Parathyroid adenoma (tissue), 2 donors: ENCODE measurements around the gene C10orf71.

Experiments
- H2AFZ ChIP-seq: fragments of 300-600 bp; sonication (generic); one replicate; pipeline ENCODE4 v1.7.0; 2017; ENCODE audit warnings: antibody characterized with exemption, mild to moderate bottlenecking
- H3K27ac ChIP-seq: fragments of 300-600 bp; sonication (generic); one replicate; pipeline ENCODE4 v1.7.0; 2017
- H3K27me3 ChIP-seq: fragments of 300-600 bp; sonication (generic); one replicate; pipeline ENCODE4 v1.7.0; 2017; ENCODE audit warnings: low read length; ENCODE audit not compliant: control insufficient read depth, insufficient read depth
- H3K36me3 ChIP-seq: fragments of 300-600 bp; sonication (generic); one replicate; pipeline ENCODE4 v1.7.0; 2017; ENCODE audit warnings: low read length; ENCODE audit not compliant: control insufficient read depth, insufficient read depth
- H3K4me1 ChIP-seq: fragments of 300-600 bp; sonication (generic); one replicate; pipeline ENCODE4 v1.7.0; 2017; ENCODE audit warnings: control low read depth
- H3K4me2 ChIP-seq: fragments of 300-600 bp; sonication (generic); one replicate; pipeline ENCODE4 v1.7.0; 2017; ENCODE audit warnings: low read length
- H3K4me3 ChIP-seq: fragments of 300-600 bp; sonication (generic); one replicate; pipeline ENCODE4 v1.7.0; 2017; ENCODE audit warnings: low read depth, low read length
- H3K79me2 ChIP-seq: fragments of 300-600 bp; sonication (generic); one replicate; pipeline ENCODE4 v1.7.0; 2017; ENCODE audit warnings: control low read depth
- H3K9ac ChIP-seq: fragments of 300-600 bp; sonication (generic); one replicate; pipeline ENCODE4 v1.7.0; 2017; ENCODE audit warnings: mild to moderate bottlenecking
- H3K9me3 ChIP-seq: fragments of 300-600 bp; sonication (generic); one replicate; pipeline ENCODE4 v1.7.0; 2017; ENCODE audit warnings: low read length; ENCODE audit not compliant: control insufficient read depth
- CTCF ChIP-seq: fragments of 300-600 bp; sonication (generic); IDR thresholded peaks from one replicate; pipeline ENCODE4 v1.7.0; 2017; ENCODE audit warnings: antibody characterized with exemption, mild to moderate bottlenecking
- donor health status: primary hyperparathyroidism.

The C10orf71 gene

GRCh38 chr10:49282879-49283341 is 16.1 kb upstream of the C10orf71 start:
- Histone ChIP-seq H3K4me1 (peaks cover 75% of the 10 kb centered on the region), H3K9me3 (no peaks in the 10 kb centered on the region), H3K27me3 (no peaks in the 10 kb centered on the region), H3K4me3 (no peak overlapping the region), H3K9ac (no peak overlapping the region), H3K36me3 (no peaks in the 10 kb centered on the region), H2AFZ (peak overlapping the region; percentile 2), H3K4me2 (no peak overlapping the region), H3K27ac (peak overlapping the region; percentile 99), H3K79me2 (no peaks in the 10 kb centered on the region)
- TF ChIP-seq CTCF, result no peak

GRCh38 chr10:49283491-49283890 is 15.5 kb upstream of the C10orf71 start:
- no peaks in the 10 kb centered on the region for H3K9me3 ChIP-seq
- peak overlapping the region; percentile 99 for H3K27ac ChIP-seq
- H2AFZ ChIP-seq, result no peak overlapping the region
- no peaks in the 10 kb centered on the region for H3K36me3 ChIP-seq
- no peak for TF ChIP-seq CTCF
- H3K27me3 ChIP-seq, result no peaks in the 10 kb centered on the region
- H3K9ac ChIP-seq, result no peak overlapping the region
- H3K4me3 ChIP-seq, result no peak overlapping the region
- H3K4me1 ChIP-seq, result peaks cover 75% of the 10 kb centered on the region
- H3K79me2 ChIP-seq, result peaks cover 2% of the 10 kb centered on the region
- no peak overlapping the region for H3K4me2 ChIP-seq

GRCh38 chr10:49284356-49284755 is 14.6 kb upstream of the C10orf71 start:
- Histone ChIP-seq H3K36me3 (no peaks in the 10 kb centered on the region), H3K4me3 (no peak overlapping the region), H3K4me2 (no peak overlapping the region), H3K9ac (no peak overlapping the region), H3K79me2 (peaks cover 8% of the 10 kb centered on the region), H3K9me3 (no peaks in the 10 kb centered on the region), H3K27me3 (no peaks in the 10 kb centered on the region), H3K27ac (peak overlapping the region; percentile 99), H2AFZ (peak overlapping the region; percentile 10), H3K4me1 (peaks cover 70% of the 10 kb centered on the region)
- TF ChIP-seq CTCF, result no peak

- Histone ChIP-seq H2AFZ (no peak overlapping the region), H3K79me2 (peaks cover 13% of the 10 kb centered on the region), H3K27ac (peak overlapping the region; percentile 99), H3K4me3 (no peak overlapping the region), H3K4me1 (peaks cover 70% of the 10 kb centered on the region), H3K27me3 (no peaks in the 10 kb centered on the region), H3K9ac (no peak overlapping the region), H3K9me3 (no peaks in the 10 kb centered on the region), H3K4me2 (no peak overlapping the region), H3K36me3 (no peaks in the 10 kb centered on the region)
- TF ChIP-seq CTCF, result no peak
Measured at GRCh38 chr10:49285232-49285631, 13.7 kb upstream of the C10orf71 start.

- H3K27me3 ChIP-seq, result no peaks in the 10 kb centered on the region
- H3K4me1 ChIP-seq, result peaks cover 81% of the 10 kb centered on the region
- H3K79me2 ChIP-seq, result peaks cover 18% of the 10 kb centered on the region
- peak overlapping the region; percentile 75 for H3K9ac ChIP-seq
- peak overlapping the region; percentile 99 for H3K27ac ChIP-seq
- H3K9me3 ChIP-seq, result no peaks in the 10 kb centered on the region
- no peak overlapping the region for H2AFZ ChIP-seq
- TF ChIP-seq CTCF, result peak; percentile 7
- no peak overlapping the region for H3K4me3 ChIP-seq
- no peaks in the 10 kb centered on the region for H3K36me3 ChIP-seq
- peak overlapping the region; percentile 46 for H3K4me2 ChIP-seq
Measured at GRCh38 chr10:49286686-49287085, 12.3 kb upstream of the C10orf71 start.
